Measurements from ENCODE around the gene TRIM58.

DNA sequence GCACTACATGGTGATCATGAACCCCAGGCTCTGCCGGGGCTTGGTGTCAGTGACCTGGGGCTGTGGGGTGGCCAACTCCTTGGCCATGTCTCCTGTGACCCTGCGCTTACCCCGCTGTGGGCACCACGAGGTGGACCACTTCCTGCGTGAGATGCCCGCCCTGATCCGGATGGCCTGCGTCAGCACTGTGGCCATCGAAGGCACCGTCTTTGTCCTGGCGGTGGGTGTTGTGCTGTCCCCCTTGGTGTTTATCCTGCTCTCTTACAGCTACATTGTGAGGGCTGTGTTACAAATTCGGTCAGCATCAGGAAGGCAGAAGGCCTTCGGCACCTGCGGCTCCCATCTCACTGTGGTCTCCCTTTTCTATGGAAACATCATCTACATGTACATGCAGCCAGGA, 39.0 kb downstream of the TRIM58 start:
- TF ChIP-seq, protein P1, sequence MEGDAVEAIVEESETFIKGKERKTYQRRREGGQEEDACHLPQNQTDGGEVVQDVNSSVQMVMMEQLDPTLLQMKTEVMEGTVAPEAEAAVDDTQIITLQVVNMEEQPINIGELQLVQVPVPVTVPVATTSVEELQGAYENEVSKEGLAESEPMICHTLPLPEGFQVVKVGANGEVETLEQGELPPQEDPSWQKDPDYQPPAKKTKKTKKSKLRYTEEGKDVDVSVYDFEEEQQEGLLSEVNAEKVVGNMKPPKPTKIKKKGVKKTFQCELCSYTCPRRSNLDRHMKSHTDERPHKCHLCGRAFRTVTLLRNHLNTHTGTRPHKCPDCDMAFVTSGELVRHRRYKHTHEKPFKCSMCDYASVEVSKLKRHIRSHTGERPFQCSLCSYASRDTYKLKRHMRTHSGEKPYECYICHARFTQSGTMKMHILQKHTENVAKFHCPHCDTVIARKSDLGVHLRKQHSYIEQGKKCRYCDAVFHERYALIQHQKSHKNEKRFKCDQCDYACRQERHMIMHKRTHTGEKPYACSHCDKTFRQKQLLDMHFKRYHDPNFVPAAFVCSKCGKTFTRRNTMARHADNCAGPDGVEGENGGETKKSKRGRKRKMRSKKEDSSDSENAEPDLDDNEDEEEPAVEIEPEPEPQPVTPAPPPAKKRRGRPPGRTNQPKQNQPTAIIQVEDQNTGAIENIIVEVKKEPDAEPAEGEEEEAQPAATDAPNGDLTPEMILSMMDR (conservative IDR thresholded peaks at IDR 0.05; ENCODE audit: low read depth, low read length): no peak
- TF ChIP-seq SMC3 (IDR thresholded peaks at IDR 0.05; ENCODE audit: low read depth, low read length) (no peak), MXI1 (IDR thresholded peaks at IDR 0.05; ENCODE audit: borderline replicate concordance, low read depth, low read length) (no peak), POLR2A (IDR thresholded peaks at IDR 0.05; ENCODE audit: low read depth, low read length) (no peak), MAFK (IDR thresholded peaks at IDR 0.05; ENCODE audit: low read depth, low read length) (no peak), RFX5 (IDR thresholded peaks at IDR 0.05; ENCODE audit: low read depth, low read length) (no peak), CEBPB (IDR thresholded peaks at IDR 0.05; ENCODE audit: low read depth, low read length) (no peak), MAZ (IDR thresholded peaks at IDR 0.05; ENCODE audit: borderline replicate concordance, low read depth, low read length) (no peak)
- TF ChIP-seq, protein P2, sequence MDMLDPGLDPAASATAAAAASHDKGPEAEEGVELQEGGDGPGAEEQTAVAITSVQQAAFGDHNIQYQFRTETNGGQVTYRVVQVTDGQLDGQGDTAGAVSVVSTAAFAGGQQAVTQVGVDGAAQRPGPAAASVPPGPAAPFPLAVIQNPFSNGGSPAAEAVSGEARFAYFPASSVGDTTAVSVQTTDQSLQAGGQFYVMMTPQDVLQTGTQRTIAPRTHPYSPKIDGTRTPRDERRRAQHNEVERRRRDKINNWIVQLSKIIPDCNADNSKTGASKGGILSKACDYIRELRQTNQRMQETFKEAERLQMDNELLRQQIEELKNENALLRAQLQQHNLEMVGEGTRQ (IDR thresholded peaks at IDR 0.05; ENCODE audit: low read depth, low read length): no peak

All from IMR-90 (cell line).